OCI-LY7 (cell line): Measurements from ENCODE around the gene N4BP2. TPM values are rescaled to one million over a fixed set of nuclear protein-coding genes. Genes with fewer than 3 reads are reported as not detected.

Source experiments
- BruUV-seq: library from RNA; stranded (reverse); fragments of 400-500 nt; replicated peaks from 2 replicates; lab custom pipeline; 2021; lab: Mats Ljungman, UMichigan
- CTCF ChIA-PET: fragments of 300-600 bp; sonication (Branson Sonifier 250); formaldehyde crosslinking; loops from one replicate; lab custom pipeline; 2022; ENCODE audit warnings: antibody characterized with exemption; ENCODE audit not compliant: unreplicated experiment; lab: Charles Lee
- POLR2A ChIA-PET: fragments of 300-600 bp; sonication (Branson Sonifier 250); formaldehyde crosslinking; loops from one replicate; lab custom pipeline; 2022; ENCODE audit warnings: antibody characterized with exemption; lab: Charles Lee
- DNase-seq: peaks from one replicate; pipeline ENCODE4 v3.0.0-alpha.2; 2015; ENCODE audit warnings: low spot score
- H2AFZ ChIP-seq: fragments of 200-600 bp; sonication (generic), shearing (Covaris generic); 2 replicates; pipeline ENCODE4 v1.6.1; 2014; ENCODE audit warnings: mild to moderate bottlenecking, antibody characterized with exemption, low read length, moderate library complexity
- H3K27ac ChIP-seq: fragments of 200-600 bp; sonication (generic); 2 replicates; pipeline ENCODE4 v1.5.1; 2014; ENCODE audit warnings: mixed run types, low read depth, mild to moderate bottlenecking, moderate library complexity, low read length, inconsistent platforms; ENCODE audit not compliant: poor library complexity, severe bottlenecking
- H3K36me3 ChIP-seq: fragments of 200-600 bp; sonication (generic); 2 replicates; pipeline ENCODE4 v1.6.1; 2014; ENCODE audit warnings: mild to moderate bottlenecking, antibody characterized with exemption, low read length, moderate library complexity, mixed read lengths; ENCODE audit not compliant: insufficient read depth
- H3K4me1 ChIP-seq: fragments of 200-600 bp; sonication (generic); 2 replicates; pipeline ENCODE4 v1.5.1; 2014; ENCODE audit warnings: mild to moderate bottlenecking, low read length; ENCODE audit not compliant: insufficient read depth, poor library complexity, severe bottlenecking
- H3K4me2 ChIP-seq: fragments of 200-600 bp; sonication (generic); 2 replicates; pipeline ENCODE4 v1.6.1; 2014; ENCODE audit warnings: mild to moderate bottlenecking, low read length
- H3K4me3 ChIP-seq: fragments of 200-600 bp; sonication (generic); 2 replicates; pipeline ENCODE4 v1.5.1; 2014; ENCODE audit warnings: mild to moderate bottlenecking, low read depth, low read length; ENCODE audit not compliant: poor library complexity, severe bottlenecking
- H3K79me2 ChIP-seq: fragments of 200-600 bp; sonication (generic); 2 replicates; pipeline ENCODE4 v1.6.1; 2016; ENCODE audit warnings: low read depth, mild to moderate bottlenecking, low read length, moderate library complexity, mixed read lengths; ENCODE audit not compliant: insufficient read depth
- H3K9me2 ChIP-seq: fragments of 200-600 bp; sonication (generic); 2 replicates; pipeline ENCODE4 v1.6.1; 2016; ENCODE audit warnings: mild to moderate bottlenecking, low read length, mixed read lengths; ENCODE audit not compliant: insufficient read depth
- H3K9me3 ChIP-seq: fragments of 200-600 bp; sonication (generic); 2 replicates; pipeline ENCODE4 v1.6.1; 2014; ENCODE audit warnings: mild to moderate bottlenecking, mixed run types, low read length, mixed read lengths
- H4K20me1 ChIP-seq: fragments of 200-600 bp; sonication (generic); 2 replicates; pipeline ENCODE4 v1.6.1; 2014; ENCODE audit warnings: mild to moderate bottlenecking, antibody characterized with exemption, low read length, moderate library complexity, mixed read lengths; ENCODE audit not compliant: insufficient read depth
- CTCF ChIP-seq: fragments of 200-600 bp; sonication (generic); conservative IDR thresholded peaks from 2 replicates; pipeline ENCODE4 v1.5.1; 2014; ENCODE audit warnings: mild to moderate bottlenecking, antibody characterized with exemption, low read length, moderate library complexity, mixed read lengths
- EZH2phosphoT487 ChIP-seq: fragments of 200-600 bp; sonication (generic); IDR thresholded peaks from 2 replicates; pipeline ENCODE4 v1.6.1; 2018; ENCODE audit warnings: low read depth, borderline replicate concordance, mild to moderate bottlenecking, mixed run types, antibody characterized with exemption, low read length, moderate library complexity, mixed read lengths
- intact Hi-C: fragments of 100-400 bp; cut with micrococcal nuclease; formaldehyde crosslinking; loops from one replicate; pipeline ENCODE4 v1.10.0; 2022; ENCODE audit not compliant: unreplicated experiment
- total RNA-seq, 2 experiments: library from RNA; depleted of rRNA in 1 of 2; stranded (reverse); fragments of >200 nt in 1 of 2; shearing (Covaris generic) in 1 of 2; gene quantifications; 2 replicates each; pipeline ENCODE4 v1.2.3, GENCODE V29; 2014 to 2022

Gene N4BP2
- total RNA-seq, 2 experiments from 2014 or later: 11.4 to 17.8 TPM

- intact Hi-C loops: no loop called here
- no peak overlapping the region for H3K4me3 ChIP-seq
- no peak overlapping the region for H3K4me2 ChIP-seq
- peaks cover 15% of the 10 kb centered on the region for H3K9me3 ChIP-seq
- H4K20me1 ChIP-seq: no peaks in the 10 kb centered on the region
- BruUV-seq: no TSS peak
- H3K27ac ChIP-seq: no peak overlapping the region
- H3K9me2 ChIP-seq: no peaks in the 10 kb centered on the region
- no peaks in the 10 kb centered on the region for H3K79me2 ChIP-seq
- H3K4me1 ChIP-seq: peaks cover 13% of the 10 kb centered on the region
- no peaks in the 10 kb centered on the region; the same call in 1 of the 2 replicates for H3K36me3 ChIP-seq
- POLR2A ChIA-PET: interaction anchor here (0.5 to 1.7 kb wide), 5 partner anchors 15 to 674 kb away, joined by 3 to 7 read pairs (median 5); no protein-coding TSS in a partner anchor
- CTCF ChIA-PET: no interaction called here
- no peak overlapping the region for H2AFZ ChIP-seq
- no peak for DNase-seq
- no peak for TF ChIP-seq CTCF
- no peak for TF ChIP-seq EZH2phosphoT487
Observed at GRCh38 chr4:40170588-40170987, 113.9 kb downstream of the N4BP2 start.

- Histone ChIP-seq H3K9me3 (no peaks in the 10 kb centered on the region), H2AFZ (peak overlapping the region; percentile 16; the same call in 1 of the 2 replicates), H3K4me3 (no peak overlapping the region), H3K9me2 (no peaks in the 10 kb centered on the region), H3K36me3 (no peaks in the 10 kb centered on the region), H3K79me2 (no peaks in the 10 kb centered on the region), H3K27ac (no peak overlapping the region), H4K20me1 (no peaks in the 10 kb centered on the region), H3K4me1 (peaks cover 23% of the 10 kb centered on the region), H3K4me2 (peak overlapping the region; percentile 41)
- intact Hi-C loops: no loop called here
- no TSS peak for BruUV-seq
- ChIA-PET CTCF (no interaction called here), POLR2A (interaction anchor here (0.6 kb wide), 1 partner anchor 23 kb away, joined by 3 read pairs; no protein-coding TSS in a partner anchor)
- no peak for TF ChIP-seq EZH2phosphoT487
- DNase-seq: no peak
Observed at GRCh38 chr4:40173470-40173875, 116.8 kb downstream of the N4BP2 start.

- Histone ChIP-seq H3K4me3 (no peak overlapping the region), H2AFZ (no peak overlapping the region), H3K27ac (no peak overlapping the region), H3K4me2 (no peak overlapping the region), H3K9me3 (no peaks in the 10 kb centered on the region), H3K4me1 (peaks cover 38% of the 10 kb centered on the region), H4K20me1 (no peaks in the 10 kb centered on the region), H3K36me3 (no peaks in the 10 kb centered on the region), H3K79me2 (no peaks in the 10 kb centered on the region), H3K9me2 (no peaks in the 10 kb centered on the region)
- BruUV-seq: no TSS peak
- DNase-seq: no peak
- ChIA-PET POLR2A (interaction anchor here (0.6 to 1.2 kb wide), 3 partner anchors 10 to 995 kb away, joined by 4 read pairs; partner anchors contain the start of gene WDR19), CTCF (no interaction called here)
- TF ChIP-seq EZH2phosphoT487 (no peak), CTCF (no peak)
- intact Hi-C loops: no loop called here
Observed at GRCh38 chr4:40176602-40177001, 120.0 kb downstream of the N4BP2 start.
